ENCODE results near the gene DNM3.

DNA sequence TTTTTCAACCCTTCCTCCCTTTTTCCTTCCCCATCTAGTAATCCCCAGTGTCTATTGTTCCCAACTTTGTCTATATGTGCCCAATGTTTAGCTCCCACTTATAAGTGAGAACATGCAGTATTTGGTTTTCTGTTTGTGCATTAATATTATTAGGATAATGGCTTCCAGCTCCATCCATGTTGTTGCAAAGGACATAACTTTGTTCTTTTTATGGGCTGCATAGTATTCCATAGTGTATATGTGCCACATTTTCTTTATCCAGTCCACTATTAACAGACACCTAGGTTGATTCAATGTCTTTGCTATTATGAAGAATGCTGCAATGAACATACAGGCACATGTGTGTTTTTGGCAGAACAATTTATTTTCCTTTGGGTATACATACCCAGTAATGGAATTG lies 458.2 kb downstream of the DNM3 start:
- TF ChIP-seq POLR2AphosphoS5 (IDR thresholded peaks at IDR 0.05; ENCODE audit: borderline replicate concordance, low read depth, low read length): no peak
- TF ChIP-seq EZH2 (IDR thresholded peaks at IDR 0.05): no peak
- TF ChIP-seq FOXP2 (optimal IDR thresholded peaks at IDR 0.05; ENCODE audit: control extremely low read depth, extremely low read length, insufficient read depth): no peak

All from SK-N-MC (cell line).